OCI-LY1 (cell line): ENCODE results near the gene MAPK8.

Experiments
- H2AFZ ChIP-seq: fragments of 200-600 bp; sonication (generic), shearing (Covaris generic); 2 replicates; pipeline ENCODE4 v1.6.0; 2014; ENCODE audit warnings: antibody characterized with exemption, mild to moderate bottlenecking, low read length
- H3F3A ChIP-seq: fragments of 200-600 bp; sonication (generic), shearing (Covaris generic); 2 replicates; pipeline ENCODE4 v1.6.0; 2014; ENCODE audit warnings: mild to moderate bottlenecking, antibody characterized with exemption, low read length, moderate library complexity; ENCODE audit not compliant: insufficient read depth
- H3K27ac ChIP-seq: fragments of 200-600 bp; sonication (generic); 2 replicates; pipeline ENCODE4 v1.5.1; 2014; ENCODE audit warnings: low read length, mixed run types, mild to moderate bottlenecking, low read depth; ENCODE audit not compliant: poor library complexity, severe bottlenecking
- H3K27me3 ChIP-seq: fragments of 200-600 bp; sonication (generic); 2 replicates; pipeline ENCODE4 v1.6.0; 2014; ENCODE audit warnings: antibody characterized with exemption, mild to moderate bottlenecking, low read length, moderate library complexity; ENCODE audit not compliant: insufficient read depth
- H3K36me3 ChIP-seq: fragments of 200-600 bp; sonication (generic); 2 replicates; pipeline ENCODE4 v1.6.1; 2014; ENCODE audit warnings: mild to moderate bottlenecking, antibody characterized with exemption, low read length, moderate library complexity, mixed read lengths; ENCODE audit not compliant: insufficient read depth
- H3K4me1 ChIP-seq: fragments of 200-600 bp; sonication (generic); 2 replicates; pipeline ENCODE4 v1.5.1; 2014; ENCODE audit warnings: mild to moderate bottlenecking, low read length, moderate library complexity; ENCODE audit not compliant: insufficient read depth, severe bottlenecking
- H3K4me2 ChIP-seq: fragments of 200-600 bp; sonication (generic), shearing (Covaris generic); 2 replicates; pipeline ENCODE4 v1.6.1; 2014; ENCODE audit warnings: low read length
- H3K4me3 ChIP-seq: fragments of 200-600 bp; sonication (generic); 2 replicates; pipeline ENCODE4 v1.5.1; 2014; ENCODE audit warnings: low read length, low read depth, mild to moderate bottlenecking, mixed read lengths; ENCODE audit not compliant: poor library complexity, severe bottlenecking
- H3K79me2 ChIP-seq: fragments of 200-600 bp; shearing (Covaris generic); 2 replicates; pipeline ENCODE4 v1.6.1; 2016; ENCODE audit warnings: mixed run types, low read length, mixed read lengths; ENCODE audit not compliant: insufficient read depth
- H3K9ac ChIP-seq: fragments of 200-600 bp; sonication (generic), shearing (Covaris generic); 2 replicates; pipeline ENCODE4 v1.6.1; 2014; ENCODE audit warnings: mild to moderate bottlenecking, low read length, mixed read lengths
- H3K9me2 ChIP-seq: fragments of 200-600 bp; sonication (generic), shearing (Covaris generic); 2 replicates; pipeline ENCODE4 v1.6.1; 2014; ENCODE audit warnings: low read depth, mild to moderate bottlenecking, low read length, mixed read lengths
- H3K9me3 ChIP-seq: fragments of 200-600 bp; shearing (Covaris generic); 2 replicates; pipeline ENCODE4 v1.6.1; 2014; ENCODE audit warnings: low read length, mixed read lengths
- H4K20me1 ChIP-seq: fragments of 200-600 bp; sonication (generic), shearing (Covaris generic); 2 replicates; pipeline ENCODE4 v1.6.0; 2016; ENCODE audit warnings: mild to moderate bottlenecking, low read length; ENCODE audit not compliant: insufficient read depth
- EZH2 ChIP-seq: fragments of 200-600 bp; sonication (generic), shearing (Covaris generic); IDR thresholded peaks from 2 replicates; pipeline ENCODE4 v1.8.0; 2017; ENCODE audit warnings: borderline replicate concordance, mixed run types, mild to moderate bottlenecking, antibody characterized with exemption, low read length, moderate library complexity, mixed read lengths
- TF ChIP-seq, protein P1 (sequence below): fragments of 200-600 bp; sonication (generic), shearing (Covaris generic); IDR thresholded peaks from 2 replicates; pipeline ENCODE4 v1.5.1; 2017; ENCODE audit warnings: mild to moderate bottlenecking, antibody characterized with exemption, low read length, moderate library complexity, mixed read lengths

MAPK8 gene

DNA sequence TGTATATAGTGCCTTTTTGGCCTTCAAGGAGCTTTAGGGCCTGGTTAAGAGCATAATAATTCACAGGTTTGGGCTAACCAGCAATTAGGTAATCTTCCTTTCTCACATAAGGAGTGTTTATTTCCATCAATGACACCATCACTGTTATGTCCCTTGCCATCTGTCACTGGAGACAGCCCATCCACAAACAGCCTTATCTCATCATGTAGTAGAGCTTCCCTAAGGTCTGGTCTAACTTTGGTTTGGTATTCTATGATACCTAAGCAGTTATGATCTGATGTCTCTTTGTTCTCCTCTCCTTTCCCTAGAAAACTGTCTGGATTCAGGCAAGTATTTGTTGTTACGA lies 26.4 kb downstream of the MAPK8 start:
- Histone ChIP-seq H3K4me2 (no peak overlapping the region), H3K4me1 (no peaks in the 10 kb centered on the region), H3F3A (no peaks in the 10 kb centered on the region), H3K27ac (no peak overlapping the region), H3K27me3 (no peaks in the 10 kb centered on the region), H3K9me3 (no peaks in the 10 kb centered on the region), H3K4me3 (no peak overlapping the region), H3K36me3 (no peaks in the 10 kb centered on the region), H3K9me2 (no peaks in the 10 kb centered on the region), H4K20me1 (no peaks in the 10 kb centered on the region), H3K9ac (no peak overlapping the region), H3K79me2 (no peaks in the 10 kb centered on the region), H2AFZ (no peak overlapping the region)
- TF ChIP-seq, protein P1, sequence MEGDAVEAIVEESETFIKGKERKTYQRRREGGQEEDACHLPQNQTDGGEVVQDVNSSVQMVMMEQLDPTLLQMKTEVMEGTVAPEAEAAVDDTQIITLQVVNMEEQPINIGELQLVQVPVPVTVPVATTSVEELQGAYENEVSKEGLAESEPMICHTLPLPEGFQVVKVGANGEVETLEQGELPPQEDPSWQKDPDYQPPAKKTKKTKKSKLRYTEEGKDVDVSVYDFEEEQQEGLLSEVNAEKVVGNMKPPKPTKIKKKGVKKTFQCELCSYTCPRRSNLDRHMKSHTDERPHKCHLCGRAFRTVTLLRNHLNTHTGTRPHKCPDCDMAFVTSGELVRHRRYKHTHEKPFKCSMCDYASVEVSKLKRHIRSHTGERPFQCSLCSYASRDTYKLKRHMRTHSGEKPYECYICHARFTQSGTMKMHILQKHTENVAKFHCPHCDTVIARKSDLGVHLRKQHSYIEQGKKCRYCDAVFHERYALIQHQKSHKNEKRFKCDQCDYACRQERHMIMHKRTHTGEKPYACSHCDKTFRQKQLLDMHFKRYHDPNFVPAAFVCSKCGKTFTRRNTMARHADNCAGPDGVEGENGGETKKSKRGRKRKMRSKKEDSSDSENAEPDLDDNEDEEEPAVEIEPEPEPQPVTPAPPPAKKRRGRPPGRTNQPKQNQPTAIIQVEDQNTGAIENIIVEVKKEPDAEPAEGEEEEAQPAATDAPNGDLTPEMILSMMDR, result no peak
- no peak for TF ChIP-seq EZH2

DNA sequence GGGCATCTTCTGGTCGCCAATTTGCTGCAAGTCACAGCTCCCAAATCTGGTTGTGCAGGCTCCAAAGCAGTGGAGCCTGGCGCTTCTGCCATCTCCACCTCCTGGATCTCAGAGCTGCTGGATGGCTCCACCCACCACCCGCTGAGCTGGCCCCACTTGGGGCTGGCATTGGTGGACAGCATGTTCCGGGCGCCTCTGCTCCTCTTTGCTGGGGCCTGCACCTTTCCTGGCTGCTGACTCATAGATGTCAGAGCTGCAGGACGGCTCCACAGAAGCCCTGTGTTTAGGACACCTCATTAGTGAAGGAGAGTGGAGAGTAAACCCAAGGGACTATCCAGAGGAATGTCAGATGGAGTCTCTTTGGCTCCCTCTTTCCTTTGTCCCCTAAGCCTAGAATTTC lies 27.4 kb downstream of the MAPK8 start:
- no peaks in the 10 kb centered on the region for H3K9me2 ChIP-seq
- no peak overlapping the region for H2AFZ ChIP-seq
- no peaks in the 10 kb centered on the region for H4K20me1 ChIP-seq
- no peaks in the 10 kb centered on the region for H3K36me3 ChIP-seq
- no peak overlapping the region for H3K4me2 ChIP-seq
- TF ChIP-seq, protein P1, result no peak
- TF ChIP-seq EZH2, result no peak
- no peaks in the 10 kb centered on the region for H3F3A ChIP-seq
- H3K4me3 ChIP-seq, result no peak overlapping the region
- H3K9ac ChIP-seq, result no peak overlapping the region
- no peaks in the 10 kb centered on the region for H3K9me3 ChIP-seq
- H3K27ac ChIP-seq, result no peak overlapping the region
- H3K27me3 ChIP-seq, result no peaks in the 10 kb centered on the region
- no peaks in the 10 kb centered on the region for H3K4me1 ChIP-seq
- H3K79me2 ChIP-seq, result no peaks in the 10 kb centered on the region

DNA sequence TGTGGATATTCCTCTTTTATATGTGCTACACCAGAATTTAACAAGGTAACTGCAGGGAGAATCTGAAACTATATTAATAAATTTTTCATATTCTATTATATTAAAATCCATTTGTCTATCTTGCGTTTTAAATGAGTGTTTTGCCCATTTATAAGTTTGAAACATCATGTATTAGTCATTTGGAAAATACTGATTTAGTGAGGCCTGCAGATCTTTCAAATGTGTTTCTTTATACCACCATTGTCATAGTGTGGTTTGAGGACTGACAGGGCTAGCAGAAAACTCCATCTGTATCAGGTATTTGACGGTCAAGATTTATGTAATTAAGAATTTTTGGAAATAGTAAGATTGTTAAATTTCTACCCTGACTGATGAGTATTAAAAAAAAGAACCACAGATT lies 29.3 kb downstream of the MAPK8 start:
- Histone ChIP-seq H3K36me3 (no peaks in the 10 kb centered on the region), H4K20me1 (no peaks in the 10 kb centered on the region), H3K4me1 (no peaks in the 10 kb centered on the region), H3K4me2 (no peak overlapping the region), H3F3A (no peaks in the 10 kb centered on the region), H3K79me2 (no peaks in the 10 kb centered on the region), H2AFZ (no peak overlapping the region), H3K4me3 (no peak overlapping the region), H3K9me2 (no peaks in the 10 kb centered on the region), H3K27ac (no peak overlapping the region), H3K9me3 (no peaks in the 10 kb centered on the region), H3K27me3 (no peaks in the 10 kb centered on the region), H3K9ac (no peak overlapping the region)
- TF ChIP-seq EZH2, result no peak
- TF ChIP-seq, protein P1, result no peak
